GM12872 (cell line): ENCODE data around the gene RALGPS1.

ENCODE experiments used
- CTCF ChIP-seq: IDR thresholded peaks from 3 replicates; pipeline ENCODE4 v1.5.1; 2011; ENCODE audit warnings: low read depth, mild to moderate bottlenecking, low read length, moderate library complexity; ENCODE audit not compliant: insufficient read depth

Gene RALGPS1

GRCh38 chr9:127102176-127102575 is 187.6 kb downstream of the RALGPS1 start:
- no peak for TF ChIP-seq CTCF

GRCh38 chr9:127102788-127103187 is 188.2 kb downstream of the RALGPS1 start:
- no peak for TF ChIP-seq CTCF

- no peak for TF ChIP-seq CTCF
Measured at GRCh38 chr9:127104581-127105311, 190.2 kb downstream of the RALGPS1 start.

GRCh38 chr9:127105805-127106465 is 191.4 kb downstream of the RALGPS1 start:
- TF ChIP-seq CTCF: no peak

GRCh38 chr9:127106466-127106855 is 191.9 kb downstream of the RALGPS1 start:
- TF ChIP-seq CTCF: no peak

GRCh38 chr9:127107171-127107928 is 192.8 kb downstream of the RALGPS1 start:
- no peak for TF ChIP-seq CTCF

- no peak for TF ChIP-seq CTCF
Measured at GRCh38 chr9:127107929-127108876, 193.6 kb downstream of the RALGPS1 start.
